IPS-18a (cell line): Measurements from ENCODE around the gene ALLC.

Experiments used
- H3K27ac ChIP-seq: one replicate; pipeline ENCODE4 v1.5.1; 2013; ENCODE audit warnings: low read length
- H3K27me3 ChIP-seq: one replicate; pipeline ENCODE4 v1.6.1; 2013; ENCODE audit warnings: mild to moderate bottlenecking, low read length; ENCODE audit not compliant: control insufficient read depth, insufficient read depth
- H3K36me3 ChIP-seq: one replicate; pipeline ENCODE4 v1.6.1; 2013; ENCODE audit warnings: low read depth, low read length; ENCODE audit not compliant: control insufficient read depth
- H3K4me1 ChIP-seq: one replicate; pipeline ENCODE4 v1.6.1; 2013; ENCODE audit warnings: low read depth, low read length; ENCODE audit not compliant: control insufficient read depth
- H3K4me3 ChIP-seq: one replicate; pipeline ENCODE4 v1.5.1; 2013; ENCODE audit warnings: low read length
- H3K9ac ChIP-seq: one replicate; pipeline ENCODE4 v1.6.1; 2013; ENCODE audit warnings: mild to moderate bottlenecking, low read length, moderate library complexity
- H3K9me3 ChIP-seq: one replicate; pipeline ENCODE4 v1.6.1; 2013; ENCODE audit warnings: low read depth, low read length; ENCODE audit not compliant: control insufficient read depth

ALLC gene

GRCh38 chr2:3627500-3628100 is 30.4 kb upstream of the ALLC start:
- Histone ChIP-seq H3K36me3 (no peaks in the 10 kb centered on the region), H3K27ac (no peak overlapping the region), H3K9me3 (no peaks in the 10 kb centered on the region), H3K27me3 (no peaks in the 10 kb centered on the region), H3K4me1 (no peaks in the 10 kb centered on the region), H3K4me3 (no peak overlapping the region), H3K9ac (no peak overlapping the region)

- H3K9ac ChIP-seq, result no peak overlapping the region
- H3K27me3 ChIP-seq, result no peaks in the 10 kb centered on the region
- H3K36me3 ChIP-seq, result no peaks in the 10 kb centered on the region
- H3K27ac ChIP-seq, result no peak overlapping the region
- no peaks in the 10 kb centered on the region for H3K4me1 ChIP-seq
- H3K9me3 ChIP-seq, result no peaks in the 10 kb centered on the region
- no peak overlapping the region for H3K4me3 ChIP-seq
These were observed 29.7 kb upstream of the ALLC start for GRCh38 chr2:3628241-3628679.

GRCh38 chr2:3628800-3629199 is 29.2 kb upstream of the ALLC start:
- Histone ChIP-seq H3K9me3 (no peaks in the 10 kb centered on the region), H3K36me3 (no peaks in the 10 kb centered on the region), H3K4me1 (no peaks in the 10 kb centered on the region), H3K9ac (no peak overlapping the region), H3K27me3 (no peaks in the 10 kb centered on the region), H3K27ac (no peak overlapping the region), H3K4me3 (no peak overlapping the region)

GRCh38 chr2:3630631-3631030 is 27.4 kb upstream of the ALLC start:
- Histone ChIP-seq H3K36me3 (no peaks in the 10 kb centered on the region), H3K4me1 (no peaks in the 10 kb centered on the region), H3K9ac (no peak overlapping the region), H3K27ac (no peak overlapping the region), H3K9me3 (no peaks in the 10 kb centered on the region), H3K27me3 (no peaks in the 10 kb centered on the region), H3K4me3 (no peak overlapping the region)

GRCh38 chr2:3631161-3631850 is 26.7 kb upstream of the ALLC start:
- H3K27ac ChIP-seq, result no peak overlapping the region

GRCh38 chr2:3631851-3632659 is 25.9 kb upstream of the ALLC start:
- no peak overlapping the region for H3K9ac ChIP-seq
- no peak overlapping the region for H3K27ac ChIP-seq
- no peak overlapping the region for H3K4me3 ChIP-seq
- H3K9me3 ChIP-seq, result no peaks in the 10 kb centered on the region
- H3K27me3 ChIP-seq, result no peaks in the 10 kb centered on the region
- no peaks in the 10 kb centered on the region for H3K36me3 ChIP-seq
- H3K4me1 ChIP-seq, result no peaks in the 10 kb centered on the region

More at GRCh38 chr2:3631161-3631850, 26.7 kb upstream of the ALLC start:
- Histone ChIP-seq H3K9ac (no peak overlapping the region), H3K9me3 (no peaks in the 10 kb centered on the region), H3K27me3 (no peaks in the 10 kb centered on the region), H3K4me1 (no peaks in the 10 kb centered on the region), H3K4me3 (no peak overlapping the region), H3K36me3 (no peaks in the 10 kb centered on the region)

- no peaks in the 10 kb centered on the region for H3K4me1 ChIP-seq
- H3K4me3 ChIP-seq, result no peak overlapping the region
- no peaks in the 10 kb centered on the region for H3K36me3 ChIP-seq
- H3K27ac ChIP-seq, result no peak overlapping the region
- H3K9ac ChIP-seq, result no peak overlapping the region
- no peaks in the 10 kb centered on the region for H3K9me3 ChIP-seq
- no peaks in the 10 kb centered on the region for H3K27me3 ChIP-seq
These were observed 24.7 kb upstream of the ALLC start for GRCh38 chr2:3633089-3633981.

- Histone ChIP-seq H3K27ac (no peak overlapping the region), H3K4me1 (no peaks in the 10 kb centered on the region), H3K4me3 (no peak overlapping the region), H3K36me3 (no peaks in the 10 kb centered on the region), H3K27me3 (no peaks in the 10 kb centered on the region), H3K9me3 (no peaks in the 10 kb centered on the region), H3K9ac (no peak overlapping the region)
These were observed 23.9 kb upstream of the ALLC start for GRCh38 chr2:3633982-3634595.

- Histone ChIP-seq H3K36me3 (no peaks in the 10 kb centered on the region), H3K4me1 (no peaks in the 10 kb centered on the region), H3K9me3 (no peaks in the 10 kb centered on the region), H3K27me3 (no peaks in the 10 kb centered on the region), H3K4me3 (no peak overlapping the region), H3K9ac (no peak overlapping the region), H3K27ac (no peak overlapping the region)
These were observed 23.3 kb upstream of the ALLC start for GRCh38 chr2:3634596-3635121.

GRCh38 chr2:3635171-3635974 is 22.6 kb upstream of the ALLC start:
- Histone ChIP-seq H3K27ac (no peak overlapping the region), H3K9me3 (no peaks in the 10 kb centered on the region), H3K4me3 (no peak overlapping the region), H3K4me1 (no peaks in the 10 kb centered on the region), H3K27me3 (no peaks in the 10 kb centered on the region), H3K36me3 (no peaks in the 10 kb centered on the region), H3K9ac (no peak overlapping the region)
